K562 (cell line): ENCODE data around the gene ABHD16B. TPM values are rescaled to one million over a fixed set of nuclear protein-coding genes. Genes with fewer than 3 reads are reported as not detected.
A peak's percentile ranks its signal among the peaks of the same experiment; 100 is the strongest.

Experiments
- ARHGAP35 ChIP-seq: fragments of 450-650 bp; IDR thresholded peaks from 2 replicates; pipeline ENCODE4 v1.6.1; 2018; ENCODE audit not compliant: partially characterized antibody
- ATF3 ChIP-seq, 2 experiments: fragments of 450-650 bp in 1 of 2; sonication (generic) in 1 of 2; formaldehyde crosslinking in 1 of 2; IDR thresholded peaks in 1 of 2; conservative IDR thresholded peaks in 1 of 2; 2 replicates each; pipeline versions ENCODE4 v1.6.1 to v1.8.1; 2016 to 2023; ENCODE audit warnings: mild to moderate bottlenecking in 2 of 2, moderate library complexity in 2 of 2, inconsistent platforms in 1 of 2, missing genetic modification reagents in 1 of 2
- CC2D1A ChIP-seq: fragments of 450-650 bp; IDR thresholded peaks from 2 replicates; pipeline ENCODE4 v1.6.1; 2017; ENCODE audit warnings: mild to moderate bottlenecking
- CHCHD3 ChIP-seq: fragments of 250-450 bp; sonication (Bioruptor Pico); IDR thresholded peaks from 2 replicates; pipeline ENCODE4 v2.1.2; 2022; ENCODE audit warnings: mild to moderate bottlenecking
- DDX20 ChIP-seq: fragments of 450-650 bp; IDR thresholded peaks from 2 replicates; pipeline ENCODE4 v1.6.1; 2016; ENCODE audit warnings: missing genetic modification characterization, low read depth, mild to moderate bottlenecking, missing compliant biosample characterization, moderate library complexity
- FOXO4 ChIP-seq: fragments of 450-650 bp; formaldehyde crosslinking; IDR thresholded peaks from 2 replicates; pipeline ENCODE4 v1.4.0; 2020; ENCODE audit warnings: mild to moderate bottlenecking, moderate library complexity
- GABPA ChIP-seq: fragments of 200-800 bp; sonication (Bioruptor generic); conservative IDR thresholded peaks from 2 replicates; pipeline ENCODE4 v1.6.1; 2016; ENCODE audit warnings: low read depth, missing genetic modification characterization, missing compliant biosample characterization
- HLTF ChIP-seq: fragments of 450-650 bp; IDR thresholded peaks from 2 replicates; pipeline ENCODE4 v1.6.1; 2016
- KLF6 ChIP-seq: fragments of 250-450 bp; sonication (Bioruptor Pico); IDR thresholded peaks from 2 replicates; pipeline ENCODE4 v1.4.0; 2020; ENCODE audit warnings: mild to moderate bottlenecking, moderate library complexity, borderline replicate concordance
- MNT ChIP-seq, 2 experiments: fragments of 450-650 bp; conservative IDR thresholded peaks; 2 replicates each; pipeline ENCODE4 v1.6.1; 2017; ENCODE audit warnings: mild to moderate bottlenecking in 2 of 2, moderate library complexity in 2 of 2
- NBN ChIP-seq: fragments of 450-650 bp; IDR thresholded peaks from 2 replicates; pipeline ENCODE4 v1.6.1; 2016; ENCODE audit warnings: low read depth, mild to moderate bottlenecking
- NONO ChIP-seq, 2 experiments: fragments of 200-400 bp in 1 of 2; fragments of 450-650 bp in 1 of 2; formaldehyde crosslinking in 1 of 2; IDR thresholded peaks; 2 replicates each; pipeline ENCODE4 v1.6.1; 2017; ENCODE audit warnings: low read depth in 2 of 2, mild to moderate bottlenecking in 2 of 2, moderate library complexity in 2 of 2, low read length in 1 of 2
- PBX2 ChIP-seq, 2 experiments: IDR thresholded peaks in 1 of 2; conservative IDR thresholded peaks in 1 of 2; 2 replicates each; pipeline ENCODE4 v1.6.1; 2016; ENCODE audit warnings: low read depth in 2 of 2, mild to moderate bottlenecking in 1 of 2, missing compliant biosample characterization in 1 of 2, missing genetic modification characterization in 1 of 2, moderate library complexity in 1 of 2
- SRSF9 ChIP-seq: fragments of 200-400 bp; formaldehyde crosslinking; IDR thresholded peaks from 2 replicates; pipeline ENCODE4 v1.6.1; 2017; ENCODE audit warnings: low read depth, low read length, borderline replicate concordance
- SUPT5H ChIP-seq: fragments of 450-650 bp; IDR thresholded peaks from 2 replicates; pipeline ENCODE4 v1.6.1; 2016
- TARDBP ChIP-seq: fragments of 450-650 bp; IDR thresholded peaks from 2 replicates; pipeline ENCODE4 v1.6.1; 2016
- ZNF140 ChIP-seq: fragments of 250-450 bp; sonication (Bioruptor Pico); IDR thresholded peaks from 2 replicates; pipeline ENCODE4 v1.8.0; 2021; ENCODE audit warnings: moderate library complexity, mild to moderate bottlenecking, inconsistent platforms
- ZNF280B ChIP-seq: fragments of 250-450 bp; sonication (Bioruptor Pico); IDR thresholded peaks from 2 replicates; pipeline ENCODE4 v1.5.1; 2021; ENCODE audit warnings: mild to moderate bottlenecking
- ZNF764 ChIP-seq: fragments of 250-450 bp; sonication (Bioruptor Pico); IDR thresholded peaks from 2 replicates; pipeline ENCODE4 v1.4.0; 2020; ENCODE audit warnings: low read depth, mild to moderate bottlenecking, moderate library complexity
- polyA plus RNA-seq, 8 experiments: library from polyadenylated mRNA; depleted of rRNA in 4 of 8; stranded (reverse) in 5 of 8; unstranded in 3 of 8; fragments of >200 nt; fragmentation: Nextera tagmentation in 2 of 8; fragmentation: Illumina TruSeq in 1 of 8; extraction: Ambion mirVana in 2 of 8; extraction: Trizol in 1 of 8; gene quantifications; 2 replicates each; pipeline versions ENCODE4 v1.2.1 to v1.2.3, GENCODE V29; 2011 to 2014; ENCODE audit warnings: inconsistent platforms in 1 of 8, missing spikeins in 1 of 8
- total RNA-seq, 7 experiments: library from RNA; depleted of rRNA in 6 of 7; stranded (reverse); fragments of >200 nt in 6 of 7; fragmentation: Illumina TruSeq in 2 of 7; extraction: Trizol in 2 of 7; gene quantifications; 2 replicates each; pipeline versions ENCODE4 v1.2.1 to v1.2.3, GENCODE V29; 2011 to 2021; ENCODE audit warnings: low replicate concordance in 1 of 7

The ABHD16B gene
- total and polyA plus RNA-seq, 9 of the 15 experiments (the other 6 are each of a cell fraction or from before 2014, with no cell fraction given): not detected

- TF ChIP-seq PBX2 (CRISPR knock-in tag; IDR thresholded peaks at IDR 0.05; ENCODE audit: low read depth) (peak; percentile 73), PBX2 (tag; conservative IDR thresholded peaks at IDR 0.05; ENCODE audit: low read depth) (no peak), TARDBP (peak; percentile 99), NBN (no peak), KLF6 (CRISPR knock-in tag) (no peak), ZNF280B (CRISPR knock-in tag) (no peak), GABPA (tag) (no peak), CHCHD3 (CRISPR knock-in tag) (no peak), ATF3 (IDR thresholded peaks at IDR 0.05) (no peak), ATF3 (CRISPR knock-in tag; conservative IDR thresholded peaks at IDR 0.05) (no peak), CC2D1A (no peak), SUPT5H (no peak), MNT (conservative IDR thresholded peaks at IDR 0.05) (peak; percentile 54 to 74), NONO (IDR thresholded peaks at IDR 0.05; ENCODE audit: low read depth in 2 of 2, low read length in 1 of 2) (peak in 1 of 2 experiments; percentile 79; a peak in 1 of 4 replicates), HLTF (no peak), FOXO4 (CRISPR knock-in tag) (no peak), DDX20 (tag) (no peak), ZNF764 (CRISPR knock-in tag) (no peak), ARHGAP35 (no peak), ZNF140 (no peak), SRSF9 (no peak)
These were observed 33.3 kb downstream of the ABHD16B start, which contains the start of gene DNAJC5 (continued) for GRCh38 chr20:63894358-63895201.
